Endothelial cell of umbilical vein (primary cell): ENCODE results near the gene CIPC. TPM values are rescaled to one million over a fixed set of nuclear protein-coding genes. Genes with fewer than 3 reads are reported as not detected.

Experiments
- BruUV-seq: library from RNA; stranded (reverse); fragments of 400-500 nt; replicated peaks from 2 replicates; lab custom pipeline; 2021; lab: Mats Ljungman, UMichigan
- CTCF ChIA-PET: fragments of 300-600, 350-600 bp; sonication (Branson Sonifier 250); formaldehyde crosslinking; loops from one replicate; lab custom pipeline; 2021; ENCODE audit warnings: antibody characterized with exemption, inconsistent platforms; lab: Charles Lee
- POLR2A ChIA-PET: fragments of 300-600, 350-600 bp; sonication (Branson Sonifier 250); formaldehyde crosslinking; loops from one replicate; lab custom pipeline; 2021; ENCODE audit warnings: antibody characterized with exemption, inconsistent platforms; lab: Charles Lee
- DNase-seq: peaks from one replicate; pipeline ENCODE4 v3.0.0-alpha.2; 2011; ENCODE audit warnings: low read depth, low spot score
- FAIRE-seq: peaks from 2 replicates; lab custom pipeline; 2011; peaks lifted over from hg19 to GRCh38; lab: Jason Lieb, UNC
- H2AFZ ChIP-seq: 2 replicates; pipeline ENCODE4 v1.6.0; 2012; ENCODE audit warnings: low read depth, low read length, control low read depth, inconsistent platforms
- H3K27ac ChIP-seq: 2 replicates; pipeline ENCODE4 v1.5.1; 2011; ENCODE audit warnings: low read depth, mild to moderate bottlenecking, control low read depth, low read length, moderate library complexity; ENCODE audit not compliant: insufficient read depth
- H3K27me3 ChIP-seq, 2 experiments: 2 replicates each; pipeline versions ENCODE4 v1.6.0 to v1.6.1; 2011; ENCODE audit warnings: low read length in 2 of 2, mixed read lengths in 1 of 2; ENCODE audit not compliant: control insufficient read depth in 2 of 2, insufficient read depth in 2 of 2
- H3K36me3 ChIP-seq, 2 experiments: 2 replicates in 1 of 2; 3 replicates in 1 of 2; pipeline ENCODE4 v1.5.1; 2011; ENCODE audit warnings: low read length in 2 of 2, mild to moderate bottlenecking in 1 of 2, moderate library complexity in 1 of 2; ENCODE audit not compliant: control insufficient read depth in 2 of 2, insufficient read depth in 2 of 2; ENCODE audit errors: extremely low read depth in 1 of 2
- H3K4me1 ChIP-seq: 3 replicates; pipeline ENCODE4 v1.5.1; 2011; ENCODE audit warnings: mild to moderate bottlenecking, low read length; ENCODE audit not compliant: control insufficient read depth, insufficient read depth; ENCODE audit errors: extremely low read depth
- H3K4me2 ChIP-seq: 2 replicates; pipeline ENCODE4 v1.6.1; 2011; ENCODE audit warnings: low read length, control low read depth, mixed read lengths; ENCODE audit not compliant: insufficient read depth
- H3K4me3 ChIP-seq, 3 experiments: fragments of 200-600 bp in 1 of 3; sonication (generic), shearing (Covaris generic) in 1 of 3; replicated peaks in 1 of 3; 2 replicates each; pipeline ENCODE4 v1.5.1; 2011 to 2016; ENCODE audit warnings: control low read depth in 3 of 3, low read length in 3 of 3, mild to moderate bottlenecking in 2 of 3, inconsistent platforms in 1 of 3, low read depth in 1 of 3, moderate library complexity in 1 of 3; ENCODE audit not compliant: insufficient read depth in 1 of 3
- H3K79me2 ChIP-seq: 2 replicates; pipeline ENCODE4 v1.6.0; 2012; ENCODE audit warnings: low read length, inconsistent platforms; ENCODE audit not compliant: control insufficient read depth, insufficient read depth
- H3K9ac ChIP-seq: replicated peaks from 2 replicates; pipeline ENCODE3; 2011; ENCODE audit warnings: low read length, control low read depth; ENCODE audit not compliant: insufficient read depth; ENCODE audit errors: extremely low read depth
- H3K9me1 ChIP-seq: replicated peaks from 3 replicates; pipeline ENCODE4 v1.6.0; 2011; ENCODE audit warnings: mild to moderate bottlenecking, low read length; ENCODE audit not compliant: control insufficient read depth, insufficient read depth; ENCODE audit errors: extremely low read depth
- H3K9me3 ChIP-seq: replicated peaks from 2 replicates; pipeline ENCODE4 v1.5.1; 2012; ENCODE audit warnings: low read length, inconsistent platforms; ENCODE audit not compliant: control insufficient read depth, insufficient read depth
- H4K20me1 ChIP-seq: replicated peaks from 2 replicates; pipeline ENCODE3; 2011; ENCODE audit warnings: mild to moderate bottlenecking, low read length; ENCODE audit not compliant: control insufficient read depth, insufficient read depth; ENCODE audit errors: extremely low read depth
- EZH2 ChIP-seq: IDR thresholded peaks from 2 replicates; pipeline ENCODE4 v1.6.1; 2012; ENCODE audit warnings: borderline replicate concordance, low read depth, mild to moderate bottlenecking, moderate library complexity, low read length, inconsistent platforms; ENCODE audit not compliant: severe bottlenecking
- FOS ChIP-seq: IDR thresholded peaks from 2 replicates; pipeline ENCODE4 v1.6.1; 2011; ENCODE audit warnings: mild to moderate bottlenecking, low read length, moderate library complexity, borderline replicate concordance; ENCODE audit not compliant: insufficient read depth
- GATA2 ChIP-seq: IDR thresholded peaks from 2 replicates; pipeline ENCODE4 v1.7.0; 2011; ENCODE audit warnings: low read depth, mild to moderate bottlenecking, moderate library complexity, mixed read lengths, low read length; ENCODE audit not compliant: insufficient read length, insufficient read depth
- JUN ChIP-seq: IDR thresholded peaks from 2 replicates; pipeline ENCODE4 v1.6.1; 2011; ENCODE audit warnings: borderline replicate concordance, low read depth; ENCODE audit not compliant: insufficient read length, insufficient read depth
- MAX ChIP-seq: IDR thresholded peaks from 2 replicates; pipeline ENCODE4 v1.6.1; 2011; ENCODE audit not compliant: insufficient read depth, insufficient read length
- MYC ChIP-seq: IDR thresholded peaks from one replicate; pipeline ENCODE4 v1.6.1; 2011; ENCODE audit warnings: mild to moderate bottlenecking, low read depth, low read length
- POLR2A ChIP-seq: IDR thresholded peaks from 2 replicates; pipeline ENCODE4 v1.6.1; 2012; ENCODE audit warnings: low read depth, mild to moderate bottlenecking, control low read depth, low read length
- POLR2AphosphoS5 ChIP-seq: IDR thresholded peaks from 2 replicates; pipeline ENCODE4 v1.6.1; 2012; ENCODE audit warnings: low read depth, mild to moderate bottlenecking, control low read depth, low read length, moderate library complexity; ENCODE audit not compliant: insufficient read depth
- dilution Hi-C: fragments of 300-500 bp; cut with MboI; formaldehyde crosslinking; loops from one replicate; pipeline ENCODE4 v1.15.0; 2019; ENCODE audit warnings: low sequenced_read_pairs; ENCODE audit not compliant: extremely low pct_ligation_motif_present
- intact Hi-C: fragments of 100-400 bp; cut with micrococcal nuclease; formaldehyde crosslinking; loops from one replicate; pipeline ENCODE4 v1.10.0; 2022
- polyA plus RNA-seq, 4 experiments: library from polyadenylated mRNA; depleted of rRNA in 3 of 4; stranded (reverse) in 3 of 4; unstranded in 1 of 4; fragments of >200 nt; gene quantifications; 2 replicates each; pipeline versions ENCODE4 v1.2.1 to v1.2.3, GENCODE V29; 2011 to 2012; ENCODE audit warnings: missing spikeins in 1 of 4
- total RNA-seq: library from RNA; stranded (reverse); gene quantifications from 2 replicates; pipeline ENCODE4 v1.2.3, GENCODE V29; 2021
- TF ChIP-seq, protein P1 (sequence below), 2 donors: IDR thresholded peaks; 1 replicate in 1 of 2; 2 replicates in 1 of 2; pipeline ENCODE4 v1.5.1; 2011; ENCODE audit warnings: low read length in 2 of 2, mild to moderate bottlenecking in 2 of 2, moderate library complexity in 2 of 2, control low read depth in 1 of 2, inconsistent platforms in 1 of 2, low read depth in 1 of 2; ENCODE audit not compliant: insufficient read depth in 1 of 2; ENCODE audit errors: extremely low read depth in 1 of 2

CIPC gene
- total and polyA plus RNA-seq, 2 donors (not counting 3 experiments of a cell fraction or from before 2014, with no cell fraction given), result 8.8 to 17.4 TPM

- CTCF ChIA-PET, result interaction anchor here (1.4 to 13.5 kb wide), 3 partner anchors 17 to 215 kb away, joined by 3 to 312 read pairs (median 16); no protein-coding TSS in a partner anchor
- no peak overlapping the region for H3K4me2 ChIP-seq
- BruUV-seq, result no TSS peak
Measured at GRCh38 chr14:77088645-77089044, 9.4 kb upstream of the CIPC start.

More at GRCh38 chr14:77088645-77089044, 9.4 kb upstream of the CIPC start:
- intact Hi-C loops (no loop called here), dilution Hi-C loops (loop anchor here (25.0 kb wide), 1 partner anchor 201 kb away; no protein-coding TSS in a partner anchor)
- no peak overlapping the region for H2AFZ ChIP-seq
- H3K27me3 ChIP-seq, result peaks cover 11 to 24% of the 10 kb centered on the region in 2 experiments
- no peak overlapping the region for H3K27ac ChIP-seq
- no peaks in the 10 kb centered on the region for H3K36me3 ChIP-seq
- no peak for FAIRE-seq
- POLR2A ChIA-PET, result no interaction called here
- TF ChIP-seq, protein P1, sequence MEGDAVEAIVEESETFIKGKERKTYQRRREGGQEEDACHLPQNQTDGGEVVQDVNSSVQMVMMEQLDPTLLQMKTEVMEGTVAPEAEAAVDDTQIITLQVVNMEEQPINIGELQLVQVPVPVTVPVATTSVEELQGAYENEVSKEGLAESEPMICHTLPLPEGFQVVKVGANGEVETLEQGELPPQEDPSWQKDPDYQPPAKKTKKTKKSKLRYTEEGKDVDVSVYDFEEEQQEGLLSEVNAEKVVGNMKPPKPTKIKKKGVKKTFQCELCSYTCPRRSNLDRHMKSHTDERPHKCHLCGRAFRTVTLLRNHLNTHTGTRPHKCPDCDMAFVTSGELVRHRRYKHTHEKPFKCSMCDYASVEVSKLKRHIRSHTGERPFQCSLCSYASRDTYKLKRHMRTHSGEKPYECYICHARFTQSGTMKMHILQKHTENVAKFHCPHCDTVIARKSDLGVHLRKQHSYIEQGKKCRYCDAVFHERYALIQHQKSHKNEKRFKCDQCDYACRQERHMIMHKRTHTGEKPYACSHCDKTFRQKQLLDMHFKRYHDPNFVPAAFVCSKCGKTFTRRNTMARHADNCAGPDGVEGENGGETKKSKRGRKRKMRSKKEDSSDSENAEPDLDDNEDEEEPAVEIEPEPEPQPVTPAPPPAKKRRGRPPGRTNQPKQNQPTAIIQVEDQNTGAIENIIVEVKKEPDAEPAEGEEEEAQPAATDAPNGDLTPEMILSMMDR (IDR thresholded peaks at IDR 0.05; ENCODE audit: extremely low read depth in 1 of 2, insufficient read depth in 1 of 2, low read depth in 1 of 2, low read length in 2 of 2), result no peak
- TF ChIP-seq FOS (no peak), MAX (no peak), JUN (no peak), POLR2AphosphoS5 (no peak), EZH2 (no peak), GATA2 (no peak), POLR2A (no peak), MYC (no peak)
- no peaks in the 10 kb centered on the region for H3K4me1 ChIP-seq
- no peak overlapping the region for H3K9ac ChIP-seq
- H3K9me1 ChIP-seq, result no peaks in the 10 kb centered on the region
- H3K79me2 ChIP-seq, result no peaks in the 10 kb centered on the region
- H3K4me3 ChIP-seq, result no peak overlapping the region
- no peak for DNase-seq
- no peaks in the 10 kb centered on the region for H3K9me3 ChIP-seq
- H4K20me1 ChIP-seq, result no peaks in the 10 kb centered on the region
